Activated CD4-positive, alpha-beta T cell treated with anti-CD3 and anti-CD28 coated beads for 1 hour (primary cell): ENCODE data around the gene RHEBL1.
"Not testable (repeated sequence)": the region's sequence is repeated elsewhere in the genome, so short reads cannot be mapped to it uniquely, and the experiment has no call there.

ENCODE experiments used
- DNase-seq: peaks from one replicate; pipeline ENCODE4 v3.0.0-alpha.2; 2020

Gene RHEBL1

DNA sequence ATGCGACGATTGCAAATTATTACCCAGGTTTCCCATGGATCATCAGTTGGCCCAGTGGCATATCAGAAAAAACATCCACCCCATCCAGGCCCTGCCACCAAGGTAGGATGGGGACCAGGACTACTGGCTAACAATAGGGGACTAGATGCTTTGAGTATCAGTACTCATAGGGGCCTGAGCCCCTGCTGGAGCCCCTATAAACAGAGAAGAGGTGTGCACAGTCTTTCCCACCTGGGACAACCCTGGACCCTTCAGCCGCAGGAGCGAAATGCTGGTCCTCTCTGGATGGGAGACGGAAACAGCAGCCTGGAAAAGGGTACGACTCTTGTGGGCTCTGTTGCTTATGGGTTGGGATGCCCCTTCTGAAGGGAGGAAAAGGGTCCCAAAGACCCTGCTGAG, 19.2 kb upstream of the RHEBL1 start:
- no peak for DNase-seq

DNA sequence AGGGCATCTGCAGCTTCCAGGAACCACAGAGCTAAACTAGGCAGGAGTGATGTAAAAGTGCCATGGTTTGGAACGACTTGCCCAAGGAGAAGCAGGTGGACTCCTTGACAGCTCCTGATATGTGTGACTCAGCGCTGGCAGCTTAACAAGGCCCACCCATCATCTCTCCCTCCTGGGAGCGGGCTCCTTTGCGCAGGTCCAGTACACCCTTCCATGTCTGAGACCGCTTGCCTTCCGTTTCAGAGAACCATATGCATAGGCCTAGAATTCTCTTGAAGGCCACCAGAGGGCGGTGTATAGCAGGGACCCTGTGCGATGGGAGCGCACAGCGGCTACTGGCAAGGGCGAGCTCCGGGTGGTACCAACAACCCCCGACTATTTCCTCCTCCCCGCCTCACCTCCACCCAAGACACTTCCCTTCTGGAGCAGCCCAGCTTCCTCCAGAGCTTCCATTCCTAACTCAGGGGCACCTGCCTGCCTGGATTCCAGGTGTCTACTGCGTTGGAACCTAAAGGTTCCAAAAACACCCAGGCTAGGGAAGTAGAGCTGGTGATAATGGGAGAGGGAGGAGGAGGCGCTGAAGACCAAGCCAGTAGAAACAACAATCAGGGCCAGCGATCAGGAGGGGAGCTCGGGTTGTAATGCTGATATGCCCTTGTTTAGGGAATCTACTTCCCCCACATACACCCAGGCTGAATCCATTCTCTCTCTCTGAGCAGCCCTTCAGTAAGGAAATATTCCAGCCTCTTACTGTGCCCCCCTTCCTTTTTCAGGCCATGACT, 18.6 kb upstream of the RHEBL1 start:
- peak; percentile 46 for DNase-seq

DNA sequence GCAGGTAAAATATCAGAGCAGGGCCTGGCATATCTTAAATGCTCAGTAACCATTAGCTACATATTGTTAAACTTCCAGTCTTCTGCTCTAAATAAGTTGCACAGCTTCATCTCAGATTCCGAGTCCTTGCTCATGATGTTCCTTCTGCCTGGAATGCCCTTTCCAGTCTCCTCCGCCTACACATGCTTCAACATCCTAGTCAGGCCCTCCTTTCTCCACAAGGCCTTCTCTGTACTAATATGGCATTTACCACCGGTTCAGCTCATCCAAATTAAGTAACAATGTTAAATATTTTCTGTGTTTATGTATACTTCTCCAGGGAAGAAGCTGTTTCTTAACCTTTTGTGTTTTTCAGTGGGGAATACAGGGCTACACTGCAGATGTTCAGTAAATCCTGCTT, 16.3 kb upstream of the RHEBL1 start:
- DNase-seq, result no peak

DNA sequence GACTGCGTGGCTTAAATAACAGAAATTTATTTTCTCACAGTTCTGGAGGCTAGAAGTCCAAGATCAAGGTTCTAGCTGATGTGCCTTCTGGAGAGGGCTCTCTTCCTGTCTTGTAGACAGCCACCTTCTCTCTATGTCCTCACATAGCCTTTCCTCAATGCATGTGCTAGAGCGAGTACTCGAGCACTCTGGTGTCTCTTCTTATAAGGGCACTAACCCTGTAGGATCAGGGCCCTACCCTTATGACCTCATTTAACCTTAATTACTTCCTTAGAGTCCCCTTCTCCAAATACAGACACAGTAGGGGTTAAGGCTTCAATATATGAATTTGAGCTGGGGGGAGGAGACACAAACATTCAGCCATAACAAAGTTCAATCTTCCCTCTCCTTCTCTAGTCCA, 14.7 kb upstream of the RHEBL1 start:
- DNase-seq, result no peak

DNA sequence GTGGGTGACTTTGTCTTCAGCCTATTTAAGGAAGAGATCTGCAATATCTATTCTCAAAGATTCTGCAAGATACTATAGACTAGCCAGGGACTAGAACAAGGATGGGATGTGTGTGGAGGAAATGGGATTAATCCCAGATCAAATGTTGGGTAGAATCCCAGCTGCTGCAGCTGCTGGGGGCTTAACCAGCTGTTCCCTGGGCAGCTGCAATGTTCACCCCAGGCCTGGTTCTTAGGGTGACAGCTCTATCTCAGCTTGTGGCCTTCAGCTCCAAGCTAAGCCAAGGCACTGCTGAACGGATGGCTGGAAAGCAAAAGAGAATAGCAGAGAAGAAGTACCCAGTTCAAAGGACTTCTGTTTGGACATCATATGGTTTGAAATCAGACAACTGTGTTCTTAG, 10.0 kb upstream of the RHEBL1 start:
- DNase-seq, result no peak

DNA sequence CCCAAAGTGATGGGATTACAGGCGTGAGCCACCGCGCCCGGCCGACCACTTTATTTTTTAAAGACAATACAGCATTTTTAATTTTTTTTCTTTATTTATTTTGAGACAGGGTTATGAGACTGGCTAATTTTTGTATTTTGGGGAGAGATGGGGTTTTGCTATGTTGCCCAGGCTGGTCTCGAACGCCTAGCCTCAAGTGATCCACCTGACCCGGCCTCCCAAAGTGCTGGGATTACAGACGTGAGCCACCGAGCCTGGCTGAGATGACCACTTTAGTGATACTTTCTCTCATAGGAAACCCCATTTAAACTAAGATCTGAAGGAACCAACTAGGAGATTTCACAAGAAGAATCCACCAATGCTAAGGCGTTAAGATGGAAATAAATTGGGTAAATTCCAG, 1.2 kb upstream of the RHEBL1 start:
- no peak for DNase-seq

DNA sequence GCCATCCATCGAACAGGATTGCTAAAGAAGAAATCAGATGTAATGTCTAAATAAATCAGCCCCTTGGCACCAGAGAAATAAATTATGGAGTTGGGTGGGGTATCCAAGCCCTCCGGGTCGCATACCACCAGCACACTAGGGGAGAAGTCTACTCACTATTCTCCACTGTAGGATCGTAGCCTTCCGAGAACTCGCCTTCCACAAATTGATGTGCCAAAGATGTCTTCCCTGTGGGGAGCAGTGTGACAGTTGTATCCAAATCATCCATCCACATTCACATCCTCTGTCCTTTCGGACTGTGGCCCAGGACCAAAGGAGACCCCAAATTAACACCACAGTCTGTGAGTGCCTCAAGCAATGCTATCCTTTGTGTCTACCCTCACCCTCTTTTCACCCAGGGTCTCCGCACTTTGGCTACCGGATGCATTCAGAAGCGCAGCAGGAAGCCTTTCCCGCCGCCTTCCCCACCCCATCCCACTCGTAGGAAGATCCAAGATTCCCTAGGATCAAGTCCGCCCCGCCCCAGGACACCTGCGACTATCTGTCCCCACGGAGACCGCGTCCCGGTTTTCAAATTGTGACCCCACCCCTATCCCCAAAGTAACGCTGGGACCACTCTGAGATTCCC, 786 bp downstream of the RHEBL1 start:
- DNase-seq, result no peak

DNA sequence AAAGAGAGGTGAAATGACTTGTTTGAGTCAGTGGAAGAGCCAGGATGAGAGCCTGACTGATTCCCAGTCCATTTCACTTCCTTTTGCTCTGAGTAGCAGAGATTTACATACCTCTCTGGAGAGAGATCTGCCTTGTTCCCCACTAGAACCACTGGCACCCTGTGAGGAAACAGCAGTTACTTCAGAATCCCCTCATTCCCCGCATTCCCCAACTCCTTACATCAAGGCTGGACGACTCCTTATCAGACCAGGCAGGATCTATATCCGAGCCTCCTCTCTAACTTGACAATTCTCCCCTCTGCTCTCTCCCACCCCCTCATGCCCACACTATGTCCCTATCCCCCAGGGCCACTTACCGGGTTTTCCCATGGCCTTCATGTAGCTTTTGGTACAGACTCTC, 3.7 kb downstream of the RHEBL1 start:
- DNase-seq, result no peak

DNA sequence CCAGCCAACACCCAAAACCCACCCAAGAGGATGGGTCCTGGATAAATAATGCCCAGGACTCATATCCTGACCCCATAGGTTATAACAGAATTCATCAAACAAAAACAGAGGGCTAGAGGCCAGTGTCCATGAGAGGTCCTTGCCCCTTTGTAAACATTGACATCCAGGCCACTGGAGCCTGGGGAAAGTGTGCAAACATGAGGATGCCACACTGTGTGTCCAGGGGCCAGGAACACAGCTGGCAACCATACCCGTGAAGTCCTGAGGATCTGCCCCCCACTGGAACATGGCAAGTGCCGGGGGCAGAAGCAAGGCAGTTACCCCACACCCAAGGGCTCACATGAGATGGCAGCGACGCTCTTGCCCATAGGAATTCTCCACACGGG, 5.0 kb downstream of the RHEBL1 start:
- no peak for DNase-seq

DNA sequence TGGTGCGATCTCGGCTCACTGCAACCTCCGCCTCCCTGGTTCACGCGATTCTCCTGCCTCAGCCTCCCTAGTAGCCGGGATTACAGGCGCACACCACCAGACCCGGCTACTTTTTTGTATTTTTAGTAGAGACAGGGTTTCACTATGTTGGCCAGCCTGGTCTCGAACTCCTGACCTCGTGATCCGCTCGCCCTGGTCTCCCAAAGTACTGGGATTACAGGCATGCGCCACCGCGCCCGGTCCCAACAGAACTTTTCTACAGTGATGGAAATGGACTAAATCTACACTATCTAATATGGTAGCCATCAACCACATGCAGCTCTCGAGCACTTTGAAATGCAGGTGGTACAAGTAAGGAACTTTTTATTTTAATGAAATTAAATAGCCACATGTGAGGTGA, 7.9 kb downstream of the RHEBL1 start:
- DNase-seq, result not testable (repeated sequence)

DNA sequence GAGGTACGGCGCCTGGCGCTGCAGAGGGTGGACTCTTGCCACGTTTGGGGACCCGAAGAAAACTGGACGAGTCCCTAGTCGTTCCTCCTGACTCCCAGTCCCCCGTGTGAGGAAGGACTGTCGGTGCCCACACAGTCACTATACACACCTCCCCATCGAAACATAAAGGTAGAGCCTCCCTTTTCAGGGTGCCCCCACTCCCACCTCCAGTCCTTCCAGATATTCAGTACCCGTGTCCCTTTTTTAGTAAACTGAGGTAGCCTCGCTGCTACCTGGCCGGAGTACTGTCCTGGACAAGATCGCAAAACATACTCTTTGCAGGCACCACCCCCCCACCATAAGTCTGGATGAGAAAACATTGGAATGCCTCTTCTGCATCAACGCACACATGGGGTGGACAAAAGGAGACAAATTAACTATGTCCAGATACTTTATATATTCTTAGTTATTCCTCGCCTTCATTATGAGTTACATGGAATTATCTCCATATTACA, 8.6 kb downstream of the RHEBL1 start:
- DNase-seq, result no peak

DNA sequence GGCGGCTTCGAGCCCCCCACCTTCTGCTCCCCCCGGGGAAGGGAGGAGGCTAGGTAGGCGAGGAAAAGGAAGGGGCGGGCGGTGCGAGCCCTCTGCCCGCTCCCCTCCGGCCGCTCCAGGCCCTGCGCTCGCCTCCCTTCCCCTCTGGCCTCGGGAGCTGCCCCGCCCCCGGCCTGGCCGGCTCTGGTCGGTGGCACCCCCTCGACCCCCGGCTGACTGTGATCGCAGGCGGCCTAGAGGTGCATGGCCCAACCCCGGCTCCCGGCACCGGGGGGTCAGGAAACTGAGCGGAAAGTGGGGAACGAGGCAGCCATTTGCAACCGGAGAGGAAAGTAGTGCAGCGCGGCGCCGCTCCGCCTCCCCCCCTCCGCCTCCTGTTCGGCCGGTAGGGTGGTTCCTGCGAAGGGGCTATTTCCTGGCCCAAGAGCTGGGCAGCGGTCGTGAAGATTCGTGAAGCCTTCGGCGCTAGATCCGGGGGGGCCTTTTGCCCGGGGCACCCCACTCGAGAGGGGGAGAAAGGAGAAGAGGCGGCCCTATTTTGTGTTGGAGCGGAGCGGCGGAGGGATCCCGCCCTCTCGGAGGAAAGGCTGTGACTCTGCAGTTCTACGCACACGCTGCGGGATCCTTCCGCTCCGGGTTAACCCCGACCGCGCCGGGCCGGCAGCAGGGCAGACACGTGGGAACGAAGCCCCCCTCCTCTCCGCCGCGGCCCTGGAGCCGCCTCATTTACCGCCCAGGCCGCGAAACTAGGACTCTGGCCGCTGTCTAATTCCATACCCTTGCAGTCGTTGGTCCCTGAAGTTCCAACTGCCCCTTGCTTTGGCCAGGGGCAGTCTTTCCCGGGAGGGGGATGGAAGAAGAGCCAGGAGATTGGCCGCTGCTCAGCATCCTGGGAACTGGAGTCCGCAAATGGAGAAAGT, 9.3 kb downstream of the RHEBL1 start, which contains the start of gene KMT2D:
Gene KMT2D (minus strand): TSS at position 558 of the 920 bp plus-strand sequence. CDS start 5,470 bp downstream, outside the sequence.
- peak; percentile 83 for DNase-seq

DNA sequence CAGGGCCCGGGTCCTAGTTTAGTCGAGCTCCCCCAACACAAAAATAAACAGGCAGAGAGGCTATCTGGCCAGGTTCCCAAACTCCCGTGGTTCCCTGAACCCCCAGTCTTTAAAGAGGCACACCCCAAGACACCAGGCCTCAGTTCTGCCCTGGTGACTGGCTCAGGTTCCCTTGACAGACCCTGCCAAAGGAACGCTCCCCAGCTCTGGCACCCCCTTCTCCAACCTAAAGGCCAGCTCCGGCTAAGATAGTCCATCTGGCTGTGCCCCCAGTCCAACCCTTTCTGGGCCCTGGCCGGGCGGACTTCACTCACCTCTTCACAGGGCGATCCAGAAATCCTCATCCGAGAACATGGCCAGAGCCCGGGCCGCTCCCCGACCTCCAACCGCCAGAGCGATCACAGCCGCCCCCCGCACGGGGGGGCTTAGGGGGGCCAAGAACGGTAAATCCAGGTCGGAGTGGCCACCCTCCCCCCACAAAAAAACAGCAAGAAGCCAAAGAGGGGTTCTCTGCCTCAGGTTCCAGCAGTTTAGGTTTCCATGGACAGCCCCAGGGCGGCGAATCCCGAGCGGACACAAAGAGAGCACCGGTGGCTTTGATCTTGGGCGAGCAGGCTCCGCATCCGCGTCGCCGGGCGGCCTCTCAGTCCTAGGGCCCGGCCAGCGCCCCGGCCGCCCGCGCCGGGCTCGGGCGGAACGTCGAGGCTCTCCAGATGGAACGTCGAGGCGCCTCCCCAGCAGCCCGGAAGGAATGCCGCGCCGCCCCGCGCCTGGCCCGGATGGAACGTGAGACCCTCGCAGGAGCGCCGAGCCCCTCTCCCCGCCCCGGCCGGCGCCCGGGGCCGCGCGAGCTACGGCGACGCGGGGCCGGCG, 10.2 kb downstream of the RHEBL1 start:
- DNase-seq, result no peak

DNA sequence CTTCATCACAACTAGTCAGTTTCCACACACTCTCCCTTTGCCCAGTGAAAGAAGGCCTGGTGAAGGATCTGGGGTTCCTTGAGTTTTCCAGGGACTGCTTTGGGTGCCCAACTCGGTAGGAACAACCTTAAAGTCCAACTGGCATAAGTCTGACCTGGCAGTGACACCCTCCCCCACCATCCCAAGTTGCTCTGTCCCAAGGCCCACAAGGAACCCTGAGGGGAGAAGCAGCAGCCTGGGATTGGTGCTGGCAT, 10.8 kb downstream of the RHEBL1 start:
- DNase-seq, result no peak

DNA sequence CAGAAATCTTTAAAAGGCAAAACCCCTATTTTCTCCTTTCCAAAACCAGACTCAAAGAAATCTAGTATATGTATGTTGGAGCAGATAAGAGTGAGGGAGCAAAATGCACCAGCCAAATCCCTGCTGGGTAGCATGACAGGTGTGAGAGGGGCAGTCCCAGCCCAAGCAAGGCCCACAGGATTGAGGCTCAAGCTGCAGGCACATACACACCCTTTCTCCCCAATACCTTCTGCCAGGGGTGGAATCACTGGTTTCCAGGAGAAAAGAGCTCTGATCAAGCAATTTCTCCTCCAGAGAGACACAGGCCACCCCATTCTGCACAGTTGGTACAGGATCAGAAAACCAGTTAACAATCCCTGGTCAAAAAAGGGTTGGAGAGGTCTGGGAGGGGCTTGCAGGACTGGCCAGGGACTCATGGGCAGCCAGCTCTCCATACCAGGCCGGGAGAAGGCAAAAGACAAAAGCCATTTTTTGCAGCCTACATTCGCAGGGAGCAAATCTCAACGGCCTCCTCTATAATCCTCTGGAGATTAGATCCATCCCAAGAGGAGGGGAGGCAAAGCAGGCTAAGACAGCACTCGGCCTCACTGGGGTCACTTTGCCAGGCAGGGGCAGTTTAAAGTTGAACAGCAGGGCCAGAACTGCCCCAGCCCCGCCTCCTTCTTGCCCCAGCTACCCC, 11.3 kb downstream of the RHEBL1 start:
- no peak for DNase-seq

DNA sequence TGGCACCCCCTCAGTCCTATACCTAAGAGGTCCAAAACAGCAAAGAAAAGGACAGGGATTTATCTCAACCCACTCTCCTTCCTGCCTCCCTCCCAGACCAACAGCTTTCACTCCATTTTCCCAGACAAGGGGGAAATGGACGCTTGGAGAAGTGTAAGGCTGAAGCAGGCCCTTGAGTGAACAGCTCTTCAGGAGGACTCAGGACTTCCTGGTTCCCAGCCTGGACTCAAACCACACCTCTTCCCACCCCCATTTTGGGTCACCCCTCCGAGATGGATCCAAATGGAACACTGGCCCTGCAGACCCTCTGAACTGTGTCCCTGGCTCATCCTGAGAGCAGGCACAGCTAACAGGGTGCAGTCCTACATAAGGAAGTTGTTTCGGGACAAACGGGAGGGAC, 11.9 kb downstream of the RHEBL1 start:
- no peak for DNase-seq

DNA sequence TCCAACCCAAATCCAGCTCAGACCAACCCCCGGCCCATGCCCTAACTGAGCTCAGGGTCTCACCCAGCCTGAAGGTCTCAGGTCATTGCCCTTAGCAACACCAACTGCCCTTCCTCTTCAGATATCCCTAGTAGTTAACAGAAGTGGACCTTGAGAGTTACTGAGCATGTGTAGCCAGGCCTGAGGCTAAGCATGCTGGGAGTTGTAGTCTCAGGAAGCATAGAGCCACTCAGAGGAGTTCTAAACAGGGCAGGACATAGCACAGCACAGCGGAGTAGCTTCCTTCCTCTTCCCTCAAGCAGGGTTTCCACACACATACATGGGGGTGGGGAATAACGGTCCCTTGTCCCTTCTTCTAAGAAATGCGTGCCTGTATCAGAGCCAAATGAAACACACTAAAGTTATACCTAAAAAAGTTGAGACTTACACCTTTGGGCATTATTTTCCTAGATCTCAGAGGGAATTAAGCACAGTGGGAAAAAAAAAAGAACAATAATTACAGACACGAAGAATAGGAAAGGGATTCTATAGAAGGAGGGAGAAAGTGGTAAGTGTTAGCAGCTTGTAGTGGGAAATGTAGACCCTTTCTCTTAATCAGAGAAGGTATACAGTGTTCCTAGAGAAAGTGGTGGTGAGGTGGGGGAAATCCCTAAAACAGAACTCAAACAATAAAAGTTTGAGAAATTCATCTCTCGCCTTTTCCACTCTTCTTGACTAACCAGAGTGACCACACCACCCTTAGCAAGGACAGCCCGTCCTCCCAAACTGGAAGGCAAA, 13.6 kb downstream of the RHEBL1 start:
- peak; percentile 34 for DNase-seq

DNA sequence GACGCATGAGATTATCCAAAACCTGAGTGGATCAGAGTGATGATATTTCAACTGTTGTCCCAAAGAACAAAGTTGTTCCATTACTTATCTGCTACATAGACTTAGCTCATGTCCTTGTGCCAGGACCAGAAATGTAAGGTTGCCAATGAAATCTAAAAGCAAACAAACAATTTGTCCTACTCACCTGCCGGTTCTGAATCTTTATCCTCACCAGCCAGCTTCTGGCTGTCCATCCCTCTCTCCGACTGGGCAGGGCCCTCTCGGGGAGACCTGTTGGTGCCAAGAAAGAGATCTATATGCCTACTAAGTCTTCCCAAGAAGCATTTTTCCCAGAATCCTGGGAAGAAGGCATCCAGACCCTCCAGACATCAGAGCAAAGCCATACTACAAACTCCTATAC, 14.7 kb downstream of the RHEBL1 start:
- no peak for DNase-seq

DNA sequence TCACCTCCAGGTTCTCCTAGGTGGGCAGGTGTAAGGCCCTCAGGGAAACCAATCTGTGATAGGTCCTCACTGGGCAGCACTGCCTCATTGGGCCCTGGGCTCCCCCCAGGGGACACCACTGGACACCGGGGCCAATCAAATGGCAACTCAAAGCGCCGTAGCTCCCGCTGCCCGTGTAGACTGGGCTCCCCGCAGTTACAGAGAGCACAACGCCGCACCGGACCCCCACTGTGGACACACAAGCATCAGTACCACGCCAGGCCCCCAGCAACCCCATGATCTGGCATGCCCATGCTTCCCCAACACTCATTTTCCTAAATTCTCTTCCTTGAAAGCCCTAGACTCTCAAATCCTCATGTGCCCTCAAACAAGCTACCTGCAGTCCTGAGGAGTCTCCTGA, 15.3 kb downstream of the RHEBL1 start:
- no peak for DNase-seq

DNA sequence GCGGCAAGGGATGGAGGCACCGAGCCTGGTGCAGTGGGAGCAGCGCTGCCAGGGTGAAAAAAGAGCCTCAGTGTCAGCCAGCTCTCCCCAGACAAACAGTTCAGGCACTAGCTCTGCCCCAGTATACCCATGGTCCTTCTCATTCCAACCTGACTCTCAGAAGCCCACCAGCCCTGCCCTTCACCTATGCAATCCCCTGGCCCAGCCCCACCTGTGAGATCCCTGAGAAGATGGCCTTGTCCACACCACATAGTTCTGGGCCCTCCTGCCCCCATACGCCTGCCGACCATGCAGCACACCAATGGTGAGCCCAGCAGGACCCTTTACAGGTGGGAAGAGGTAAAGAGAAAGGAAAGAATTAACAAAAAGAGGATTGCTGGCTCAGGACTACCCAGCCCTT, 15.7 kb downstream of the RHEBL1 start:
- no peak for DNase-seq
